ENCODE measurements around the gene PDIA5. TPM values are rescaled to one million over a fixed set of nuclear protein-coding genes. Genes with fewer than 3 reads are reported as not detected.

Gene PDIA5
- total RNA-seq, 1 donor from 2014 or later, result 23.4 TPM

- intact Hi-C loops (cut with micrococcal nuclease), result no loop called here
Observed at GRCh38 chr3:123039178-123039577, 27.6 kb upstream of the PDIA5 start.

GRCh38 chr3:123042413-123042812 lies 24.4 kb upstream of the PDIA5 start:
- intact Hi-C loops (cut with micrococcal nuclease), result loop anchor here (5.0 kb wide), 1 partner anchor 215 kb away; no protein-coding TSS in a partner anchor

- intact Hi-C loops (cut with micrococcal nuclease), result loop anchor here (5.0 kb wide), 1 partner anchor 212 kb away; no protein-coding TSS in a partner anchor
Observed at GRCh38 chr3:123044981-123045763, 21.7 kb upstream of the PDIA5 start.

- intact Hi-C loops (cut with micrococcal nuclease), result no loop called here
Observed at GRCh38 chr3:123046262-123047061, 20.4 kb upstream of the PDIA5 start.

- intact Hi-C loops (cut with micrococcal nuclease), result no loop called here
Observed at GRCh38 chr3:123047062-123047319, 19.8 kb upstream of the PDIA5 start.

GRCh38 chr3:123048480-123049237 lies 18.2 kb upstream of the PDIA5 start:
- intact Hi-C loops (cut with micrococcal nuclease), result no loop called here

- intact Hi-C loops (cut with micrococcal nuclease), result no loop called here
Observed at GRCh38 chr3:123050666-123051065, 16.2 kb upstream of the PDIA5 start.

- intact Hi-C loops (cut with micrococcal nuclease), result no loop called here
Observed at GRCh38 chr3:123053107-123053506, 13.7 kb upstream of the PDIA5 start.

GRCh38 chr3:123054109-123054778 lies 12.6 kb upstream of the PDIA5 start:
- intact Hi-C loops (cut with micrococcal nuclease), result no loop called here

GRCh38 chr3:123054931-123055330 lies 11.9 kb upstream of the PDIA5 start:
- intact Hi-C loops (cut with micrococcal nuclease), result no loop called here

GRCh38 chr3:123055352-123055751 lies 11.5 kb upstream of the PDIA5 start:
- intact Hi-C loops (cut with micrococcal nuclease), result no loop called here

- intact Hi-C loops (cut with micrococcal nuclease), result no loop called here
Observed at GRCh38 chr3:123058505-123058904, 8.3 kb upstream of the PDIA5 start.

GRCh38 chr3:123060054-123060453 lies 6.8 kb upstream of the PDIA5 start:
- intact Hi-C loops (cut with micrococcal nuclease), result no loop called here

GRCh38 chr3:123061856-123062255 lies 5.0 kb upstream of the PDIA5 start:
- intact Hi-C loops (cut with micrococcal nuclease), result no loop called here

- intact Hi-C loops (cut with micrococcal nuclease), result no loop called here
Observed at GRCh38 chr3:123063034-123063433, 3.8 kb upstream of the PDIA5 start.

- intact Hi-C loops (cut with micrococcal nuclease), result loop anchor here (2.0 kb wide), 1 partner anchor 36 kb away; no protein-coding TSS in a partner anchor
Observed at GRCh38 chr3:123064506-123064905, 2.3 kb upstream of the PDIA5 start.

- intact Hi-C loops (cut with micrococcal nuclease), result loop anchor here (2.0 to 5.0 kb wide), 2 partner anchors 36 to 517 kb away; no protein-coding TSS in a partner anchor
Observed at GRCh38 chr3:123064914-123065313, 1.9 kb upstream of the PDIA5 start.

- intact Hi-C loops (cut with micrococcal nuclease), result loop anchor here (2.0 to 5.0 kb wide), 2 partner anchors 134 to 516 kb away; partner anchors contain the start of gene SEC22A
Observed at GRCh38 chr3:123066599-123066895, 278 bp upstream of the PDIA5 start.

- intact Hi-C loops (cut with micrococcal nuclease), result loop anchor here (2.0 to 5.0 kb wide), 2 partner anchors 133 to 514 kb away; partner anchors contain the start of gene SEC22A
Observed at GRCh38 chr3:123067689-123068600, 1.1 kb downstream of the PDIA5 start.

All from T-helper 1 cell treated with Interleukin-12 subunit alpha and Interleukin-12 subunit beta and Interleukin-4 antibody, amounts not matched to agents 30 ng/mL and 1 ng/mL, for 36 hours (primary cell).